ENCODE measurements around the gene LRRC23. TPM values are rescaled to one million over a fixed set of nuclear protein-coding genes. Genes with fewer than 3 reads are reported as not detected.

The LRRC23 gene
- total RNA-seq, 4 donors from 2014 or later, result 2.3 to 5.9 (median 4.8) TPM

DNA sequence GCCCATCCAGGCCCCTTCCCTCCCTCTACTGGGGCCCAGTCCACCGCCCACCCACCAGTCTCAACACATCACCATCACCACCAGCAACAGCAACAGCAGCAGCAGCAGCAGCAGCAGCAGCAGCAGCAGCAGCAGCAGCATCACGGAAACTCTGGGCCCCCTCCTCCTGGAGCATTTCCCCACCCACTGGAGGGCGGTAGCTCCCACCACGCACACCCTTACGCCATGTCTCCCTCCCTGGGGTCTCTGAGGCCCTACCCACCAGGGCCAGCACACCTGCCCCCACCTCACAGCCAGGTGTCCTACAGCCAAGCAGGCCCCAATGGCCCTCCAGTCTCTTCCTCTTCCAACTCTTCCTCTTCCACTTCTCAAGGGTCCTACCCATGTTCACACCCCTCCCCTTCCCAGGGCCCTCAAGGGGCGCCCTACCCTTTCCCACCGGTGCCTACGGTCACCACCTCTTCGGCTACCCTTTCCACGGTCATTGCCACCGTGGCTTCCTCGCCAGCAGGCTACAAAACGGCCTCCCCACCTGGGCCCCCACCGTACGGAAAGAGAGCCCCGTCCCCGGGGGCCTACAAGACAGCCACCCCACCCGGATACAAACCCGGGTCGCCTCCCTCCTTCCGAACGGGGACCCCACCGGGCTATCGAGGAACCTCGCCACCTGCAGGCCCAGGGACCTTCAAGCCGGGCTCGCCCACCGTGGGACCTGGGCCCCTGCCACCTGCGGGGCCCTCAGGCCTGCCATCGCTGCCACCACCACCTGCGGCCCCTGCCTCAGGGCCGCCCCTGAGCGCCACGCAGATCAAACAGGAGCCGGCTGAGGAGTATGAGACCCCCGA lies 32.2 kb downstream of the LRRC23 start:
- H3K4me3 ChIP-seq, result peak overlapping the region; percentile 47 to 79 (median 69)
- H3K27ac ChIP-seq, result peak overlapping the region; percentile 88 to 96 (median 94)
- TF ChIP-seq POLR2A (IDR thresholded peaks at IDR 0.05) (no peak), CTCF (IDR thresholded peaks at IDR 0.05) (no peak)
- no peaks in the 10 kb centered on the region for H3K27me3 ChIP-seq
- intact Hi-C loops (cut with DNase I), result no loop called here
- peaks cover 19 to 71% (median 29%) of the 10 kb centered on the region in 3 donors for H3K36me3 ChIP-seq
- H3K9me3 ChIP-seq, result no peaks in the 10 kb centered on the region
- no peak for DNase-seq
- H3K4me1 ChIP-seq, result peaks cover 23 to 87% (median 35%) of the 10 kb centered on the region in 3 donors
- WGBS, 2 donors, result 34 to 66% methylated on average over 7 to 15 of the region's 36 CpGs

- Histone ChIP-seq H3K9me3 (no peaks in the 10 kb centered on the region), H3K4me1 (peaks cover 24 to 86% (median 35%) of the 10 kb centered on the region in 3 donors), H3K4me3 (peak overlapping the region; percentile 47 to 79 (median 69)), H3K36me3 (peaks cover 19 to 74% (median 29%) of the 10 kb centered on the region in 3 donors), H3K27ac (peak overlapping the region; percentile 88 to 96 (median 94)), H3K27me3 (no peaks in the 10 kb centered on the region)
- intact Hi-C loops (cut with DNase I), result no loop called here
- TF ChIP-seq CTCF (IDR thresholded peaks at IDR 0.05), result peak; percentile 88 to 98 (median 97)
- peak in 3 of 4 donors; percentile 29 to 82 (median 43) for TF ChIP-seq POLR2A (IDR thresholded peaks at IDR 0.05)
- 0% methylated on average over 3 to 15 of the region's 80 CpGs for WGBS, 2 donors
- DNase-seq, result peak; percentile 67
These were observed 33.1 kb downstream of the LRRC23 start for GRCh38 chr12:6937481-6938352.

- no peaks in the 10 kb centered on the region for H3K27me3 ChIP-seq
- H3K9me3 ChIP-seq, result no peaks in the 10 kb centered on the region
- no peak for DNase-seq
- H3K27ac ChIP-seq, result peak overlapping the region; percentile 88 to 96 (median 94)
- TF ChIP-seq CTCF (IDR thresholded peaks at IDR 0.05) (no peak), POLR2A (IDR thresholded peaks at IDR 0.05) (peak in 1 of 4 donors; percentile 11)
- H3K4me1 ChIP-seq, result peaks cover 32 to 86% (median 32%) of the 10 kb centered on the region in 3 donors
- H3K36me3 ChIP-seq, result peaks cover 19 to 69% (median 29%) of the 10 kb centered on the region in 3 donors
- peak overlapping the region in 3 of 4 donors; percentile 62 to 79 (median 76) for H3K4me3 ChIP-seq
- WGBS, 2 donors, result 72 to 83% methylated on average over 3 to 10 of the region's 32 CpGs
- intact Hi-C loops (cut with DNase I), result no loop called here
These were observed 34.0 kb downstream of the LRRC23 start for GRCh38 chr12:6938353-6939190.

DNA sequence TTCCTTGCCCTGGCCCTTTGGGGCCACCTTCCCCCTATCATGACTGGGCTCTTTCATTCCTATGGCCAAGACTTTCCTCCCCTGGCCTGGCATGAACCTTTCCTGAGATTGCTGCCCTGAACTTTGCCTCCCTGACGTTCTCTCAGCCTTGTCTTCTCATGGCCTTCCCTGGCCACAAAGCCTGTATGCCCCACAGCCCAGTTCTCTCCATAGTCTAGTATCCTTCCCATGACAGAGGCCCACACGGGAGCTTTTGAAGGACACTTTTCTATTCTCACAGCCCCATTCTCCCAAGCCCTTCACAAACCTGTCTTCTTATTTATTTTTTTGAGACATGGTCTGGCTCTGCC lies 34.5 kb downstream of the LRRC23 start:
- DNase-seq, result no peak
- TF ChIP-seq POLR2A (IDR thresholded peaks at IDR 0.05) (no peak), CTCF (IDR thresholded peaks at IDR 0.05) (no peak)
- Histone ChIP-seq H3K27ac (peak overlapping the region in 2 of 4 donors; percentile 95 to 96), H3K4me1 (peaks cover 26 to 86% (median 33%) of the 10 kb centered on the region in 3 donors), H3K4me3 (no peak overlapping the region), H3K9me3 (no peaks in the 10 kb centered on the region), H3K27me3 (no peaks in the 10 kb centered on the region), H3K36me3 (peaks cover 19 to 63% (median 24%) of the 10 kb centered on the region in 3 donors)
- WGBS, 2 donors, result 72 to 76% methylated on average over 2 of the region's 2 CpGs
- intact Hi-C loops (cut with DNase I), result no loop called here
